ENCODE results near the gene DSP. TPM values are rescaled to one million over a fixed set of nuclear protein-coding genes. Genes with fewer than 3 reads are reported as not detected.

Gene DSP
- total and polyA plus RNA-seq, 2 donors from 2014 or later, result 14.7 to 96.2 TPM

- intact Hi-C loops (cut with DNase I), result no loop called here
- Histone ChIP-seq H3K9me3 (ENCODE audit: control insufficient read depth in 2 of 3, insufficient read depth in 1 of 3, low read length in 3 of 3) (no peaks in the 10 kb centered on the region), H3K4me3 (ENCODE audit: low read length in 3 of 3) (peak overlapping the region in 2 of 3 donors; percentile 65 to 75), H3K9ac (ENCODE audit: low read length in 3 of 3) (peak overlapping the region in 1 of 3 donors; percentile 69), H3K27me3 (ENCODE audit: control insufficient read depth, insufficient read depth, low read length) (peaks cover 4% of the 10 kb centered on the region), H3K27ac (ENCODE audit: low read depth in 2 of 2, low read length in 2 of 2) (no peak overlapping the region), H3K4me1 (ENCODE audit: control insufficient read depth in 2 of 3, insufficient read depth in 2 of 3, low read depth in 1 of 3, low read length in 3 of 3) (peaks cover 0 to 5% (median 2%) of the 10 kb centered on the region in 3 donors), H3K36me3 (ENCODE audit: control insufficient read depth in 2 of 3, insufficient read depth in 3 of 3, low read length in 3 of 3) (no peaks in the 10 kb centered on the region)
- FAIRE-seq (no peak), DNase-seq (peak in 3 of 5 donors; percentile 37 to 54 (median 44))
- TF ChIP-seq CTCF (IDR thresholded peaks at IDR 0.05; ENCODE audit: borderline replicate concordance, extremely low read depth, insufficient read depth), result no peak
Observed at GRCh38 chr6:7543789-7544424, 2.4 kb downstream of the DSP start.

GRCh38 chr6:7544597-7544996 is 3.1 kb downstream of the DSP start:
- Histone ChIP-seq H3K9me3 (ENCODE audit: control insufficient read depth in 2 of 3, insufficient read depth in 1 of 3, low read length in 3 of 3) (no peaks in the 10 kb centered on the region), H3K27ac (ENCODE audit: low read depth in 2 of 2, low read length in 2 of 2) (no peak overlapping the region), H3K27me3 (ENCODE audit: control insufficient read depth, insufficient read depth, low read length) (peaks cover 1% of the 10 kb centered on the region), H3K9ac (ENCODE audit: low read length in 3 of 3) (no peak overlapping the region), H3K4me1 (ENCODE audit: control insufficient read depth in 2 of 3, insufficient read depth in 2 of 3, low read depth in 1 of 3, low read length in 3 of 3) (peaks cover 0 to 5% (median 2%) of the 10 kb centered on the region in 3 donors), H3K4me3 (ENCODE audit: low read length in 3 of 3) (peak overlapping the region in 1 of 3 donors; percentile 75), H3K36me3 (ENCODE audit: control insufficient read depth in 2 of 3, insufficient read depth in 3 of 3, low read length in 3 of 3) (no peaks in the 10 kb centered on the region)
- intact Hi-C loops (cut with DNase I), result no loop called here
- TF ChIP-seq CTCF (IDR thresholded peaks at IDR 0.05; ENCODE audit: borderline replicate concordance, extremely low read depth, insufficient read depth), result no peak
- FAIRE-seq (no peak), DNase-seq (no peak)

GRCh38 chr6:7545316-7546019 is 4.0 kb downstream of the DSP start:
- DNase-seq (no peak), FAIRE-seq (no peak)
- no peak for TF ChIP-seq CTCF (IDR thresholded peaks at IDR 0.05; ENCODE audit: borderline replicate concordance, extremely low read depth, insufficient read depth)
- Histone ChIP-seq H3K27ac (ENCODE audit: low read depth in 2 of 2, low read length in 2 of 2) (no peak overlapping the region), H3K27me3 (ENCODE audit: control insufficient read depth, insufficient read depth, low read length) (no peaks in the 10 kb centered on the region), H3K36me3 (ENCODE audit: control insufficient read depth in 2 of 3, insufficient read depth in 3 of 3, low read length in 3 of 3) (no peaks in the 10 kb centered on the region), H3K4me3 (ENCODE audit: low read length in 3 of 3) (no peak overlapping the region), H3K4me1 (ENCODE audit: control insufficient read depth in 2 of 3, insufficient read depth in 2 of 3, low read depth in 1 of 3, low read length in 3 of 3) (peaks cover 0 to 5% (median 2%) of the 10 kb centered on the region in 3 donors), H3K9ac (ENCODE audit: low read length in 3 of 3) (no peak overlapping the region), H3K9me3 (ENCODE audit: control insufficient read depth in 2 of 3, insufficient read depth in 1 of 3, low read length in 3 of 3) (no peaks in the 10 kb centered on the region)
- intact Hi-C loops (cut with DNase I), result no loop called here
